Astrocyte of the hippocampus (primary cell): Measurements from ENCODE around the gene SNRPA.
A peak's percentile ranks its signal among the peaks of the same experiment; 100 is the strongest.
"Not testable (repeated sequence)": the region's sequence is repeated elsewhere in the genome, so short reads cannot be mapped to it uniquely, and the experiment has no call there.

Experiments
- DNase-seq: peaks from one replicate; pipeline ENCODE4 v3.0.0; 2011; ENCODE audit warnings: low read depth, low spot score

The SNRPA gene

DNA sequence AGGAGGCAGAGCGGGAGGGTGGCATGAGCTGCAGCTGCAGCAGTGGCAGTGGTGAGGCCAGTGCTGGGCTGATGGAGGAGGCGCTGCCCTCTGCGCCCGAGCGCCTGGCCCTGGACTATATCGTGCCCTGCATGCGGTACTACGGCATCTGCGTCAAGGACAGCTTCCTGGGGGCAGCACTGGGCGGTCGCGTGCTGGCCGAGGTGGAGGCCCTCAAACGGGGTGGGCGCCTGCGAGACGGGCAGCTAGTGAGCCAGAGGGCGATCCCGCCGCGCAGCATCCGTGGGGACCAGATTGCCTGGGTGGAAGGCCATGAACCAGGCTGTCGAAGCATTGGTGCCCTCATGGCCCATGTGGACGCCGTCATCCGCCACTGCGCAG lies 50.0 kb downstream of the SNRPA start:
- no peak for DNase-seq

DNA sequence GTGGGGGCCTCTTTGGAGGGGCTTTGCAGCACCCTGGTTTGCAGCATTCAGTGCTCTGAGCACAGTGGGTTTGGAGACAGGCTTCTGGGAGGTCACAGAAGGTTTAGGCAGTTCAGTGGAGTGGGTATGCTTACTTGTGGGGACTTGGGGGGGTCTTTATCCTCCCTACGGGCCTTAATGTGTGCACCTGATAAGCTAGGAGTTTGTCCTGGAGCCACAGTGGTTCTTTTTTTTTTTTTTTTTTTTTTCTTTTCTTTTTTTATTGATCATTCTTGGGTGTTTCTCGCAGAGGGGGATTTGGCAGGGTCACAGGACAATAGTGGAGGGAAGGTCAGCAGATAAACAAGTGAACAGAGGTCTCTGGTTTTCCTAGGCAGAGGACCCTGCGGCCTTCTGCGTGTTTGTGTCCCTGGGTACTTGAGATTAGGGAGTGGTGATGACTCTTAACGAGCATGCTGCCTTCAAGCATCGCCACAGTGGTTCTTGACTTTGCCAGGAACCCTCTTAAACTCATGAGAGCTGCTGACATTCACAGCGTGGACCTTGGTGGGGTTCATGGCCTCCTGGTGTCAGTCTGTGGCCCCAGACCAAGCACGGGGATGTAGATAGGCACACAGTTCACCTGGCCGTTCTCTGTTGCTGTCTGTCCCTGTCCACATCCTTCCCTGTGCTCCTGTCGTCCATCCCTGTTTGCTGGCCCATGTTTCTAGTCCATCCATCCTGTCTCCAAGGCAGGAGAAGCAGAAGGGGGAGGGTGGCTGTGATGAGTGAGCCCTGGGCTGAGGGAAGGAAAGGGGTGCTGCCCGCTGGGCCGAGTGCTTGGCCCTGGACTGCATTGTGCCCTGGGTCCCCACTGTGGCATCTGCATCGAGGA lies 50.7 kb downstream of the SNRPA start:
- DNase-seq, result no peak

DNA sequence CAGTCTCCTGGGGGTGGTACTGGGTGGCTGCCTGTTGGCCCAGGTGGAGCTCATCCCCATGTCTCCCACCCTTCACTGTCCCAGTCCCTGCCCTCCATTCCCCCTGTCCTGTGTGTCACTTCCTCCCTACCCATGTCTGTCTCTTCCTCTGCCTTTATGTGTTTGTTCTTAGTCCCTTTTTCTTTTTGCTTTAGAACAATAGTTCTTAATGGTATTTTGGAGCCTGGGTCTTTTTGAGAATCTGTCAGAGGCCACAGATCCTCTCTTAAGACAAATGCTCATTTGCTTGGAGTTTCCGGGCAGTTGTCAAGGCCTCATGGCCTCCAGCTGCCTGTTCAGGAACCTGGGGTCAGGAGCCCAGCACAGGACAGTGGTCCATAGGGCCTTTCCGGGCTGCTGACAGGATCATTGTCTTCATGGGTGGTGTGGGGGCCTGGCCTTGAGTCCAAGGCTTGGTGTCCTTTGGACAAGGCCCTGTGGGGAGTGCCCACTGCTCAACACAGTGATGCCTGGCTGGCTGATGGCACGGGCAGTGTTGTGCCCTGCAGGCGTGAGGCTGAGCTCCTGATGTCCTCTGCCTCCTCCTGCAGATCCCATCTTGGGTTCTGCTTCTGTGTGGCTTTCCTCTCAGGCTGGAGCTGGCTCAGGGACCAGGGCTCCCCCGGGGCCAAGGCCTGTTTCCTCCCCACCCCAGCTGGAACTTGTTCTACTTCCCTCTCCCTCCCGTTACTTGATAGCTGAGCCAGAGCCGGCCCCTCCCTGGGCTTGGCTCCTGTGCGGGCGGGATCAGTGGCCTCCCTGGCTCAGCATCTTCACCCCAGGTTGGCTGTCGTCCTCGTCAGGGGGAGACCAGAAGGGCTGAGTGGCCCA lies 51.5 kb downstream of the SNRPA start:
- DNase-seq, result no peak

DNA sequence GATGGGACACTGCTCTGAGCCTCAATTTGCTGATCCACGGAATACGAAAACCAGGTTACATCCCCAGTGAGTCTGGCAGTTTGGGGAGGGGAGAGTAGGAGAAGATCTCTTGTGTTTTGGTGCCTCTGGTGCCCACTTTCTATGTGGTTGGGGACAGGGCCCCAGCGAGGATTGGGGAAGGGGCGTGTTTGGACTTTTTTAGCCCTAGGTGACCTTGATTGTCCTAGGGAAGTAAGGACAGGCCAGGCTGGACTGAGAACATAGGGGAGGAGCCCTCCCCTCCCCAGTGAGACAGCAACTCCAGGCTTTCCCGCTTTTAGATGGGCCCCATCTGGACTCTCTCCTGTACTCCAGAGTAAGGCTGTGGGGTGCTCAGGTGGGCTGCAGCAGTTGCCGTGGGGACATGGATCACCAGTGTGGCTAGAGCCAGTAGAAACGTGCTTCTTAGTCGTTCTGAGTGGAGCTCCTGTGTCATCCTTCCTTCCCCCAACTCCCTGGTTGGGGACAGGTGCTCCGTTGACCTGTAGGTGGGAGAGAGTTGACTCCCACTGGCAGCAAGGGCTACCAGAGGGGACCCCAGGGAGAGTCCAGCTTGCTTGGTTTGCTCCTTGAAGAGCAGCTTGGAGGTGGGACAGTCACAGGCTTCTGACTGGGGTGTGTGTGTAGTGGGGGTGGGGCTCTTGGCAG lies 52.3 kb downstream of the SNRPA start:
- no peak for DNase-seq

DNA sequence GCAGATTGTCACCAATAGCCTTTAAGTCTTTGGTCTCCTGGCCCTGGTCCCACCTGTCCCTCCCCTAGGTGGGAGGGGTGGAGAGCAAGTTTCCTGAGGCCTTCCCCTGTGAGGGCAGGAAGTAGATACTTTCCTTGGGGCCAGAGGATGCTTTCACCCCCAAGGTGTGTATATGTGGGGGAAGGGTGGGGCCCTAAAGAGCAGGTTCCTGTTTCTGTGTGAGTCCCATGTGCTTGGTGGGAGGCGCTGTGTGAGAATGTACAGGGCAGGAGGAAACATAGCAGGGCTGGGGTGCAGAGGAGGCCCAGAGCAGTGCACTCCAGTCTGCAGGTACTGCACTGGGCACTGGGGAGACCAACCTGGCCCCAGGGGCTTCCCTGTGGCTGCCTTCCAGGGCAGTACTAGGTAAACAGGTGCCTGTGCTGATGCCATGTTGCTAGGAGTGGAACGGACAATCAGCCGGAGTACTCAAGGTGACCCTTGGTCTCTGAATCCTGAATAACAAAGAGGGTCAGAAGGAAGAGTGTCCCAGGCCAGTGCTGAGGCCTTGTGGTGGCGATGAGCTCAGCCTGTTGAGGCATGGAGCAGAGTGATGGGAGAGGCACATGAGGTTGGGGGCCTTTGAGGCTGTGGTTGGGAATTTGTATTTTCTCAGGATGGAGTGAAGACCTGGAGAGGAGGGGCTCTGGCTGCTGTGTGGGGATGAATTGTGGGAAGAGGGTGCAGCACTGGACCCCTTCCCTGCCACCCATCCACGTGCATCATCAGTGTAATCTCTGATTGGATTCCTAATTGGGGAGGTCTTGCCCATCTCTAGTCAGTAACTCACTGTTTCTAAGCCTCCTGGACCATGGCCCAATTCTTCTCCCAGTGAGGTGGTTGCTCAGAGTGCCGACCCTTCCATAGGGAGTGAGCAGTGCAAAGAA lies 53.1 kb downstream of the SNRPA start:
- no peak for DNase-seq

DNA sequence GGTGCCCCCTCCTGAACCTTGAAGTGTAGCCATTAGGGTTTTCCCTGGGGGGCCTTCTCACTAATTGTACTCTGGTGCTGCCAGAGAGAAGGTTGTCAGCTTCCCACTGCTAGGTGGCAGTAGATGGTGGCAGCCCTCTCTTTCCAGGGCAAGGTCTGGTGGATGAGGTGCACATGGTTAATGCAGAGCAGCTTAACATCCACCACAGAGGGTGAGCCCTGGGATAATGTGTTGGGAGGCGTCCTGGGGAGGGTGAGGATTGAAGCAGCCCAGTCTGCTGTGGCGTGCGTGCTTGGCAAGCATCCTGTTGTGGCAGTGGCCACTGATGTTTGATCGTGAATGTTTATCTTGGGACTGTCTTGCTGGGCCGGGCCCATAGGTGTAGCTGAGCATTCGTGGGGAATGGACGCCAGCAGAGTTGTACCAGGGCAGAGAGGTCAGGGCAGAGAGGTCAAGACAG lies 53.8 kb downstream of the SNRPA start:
- no peak for DNase-seq

DNA sequence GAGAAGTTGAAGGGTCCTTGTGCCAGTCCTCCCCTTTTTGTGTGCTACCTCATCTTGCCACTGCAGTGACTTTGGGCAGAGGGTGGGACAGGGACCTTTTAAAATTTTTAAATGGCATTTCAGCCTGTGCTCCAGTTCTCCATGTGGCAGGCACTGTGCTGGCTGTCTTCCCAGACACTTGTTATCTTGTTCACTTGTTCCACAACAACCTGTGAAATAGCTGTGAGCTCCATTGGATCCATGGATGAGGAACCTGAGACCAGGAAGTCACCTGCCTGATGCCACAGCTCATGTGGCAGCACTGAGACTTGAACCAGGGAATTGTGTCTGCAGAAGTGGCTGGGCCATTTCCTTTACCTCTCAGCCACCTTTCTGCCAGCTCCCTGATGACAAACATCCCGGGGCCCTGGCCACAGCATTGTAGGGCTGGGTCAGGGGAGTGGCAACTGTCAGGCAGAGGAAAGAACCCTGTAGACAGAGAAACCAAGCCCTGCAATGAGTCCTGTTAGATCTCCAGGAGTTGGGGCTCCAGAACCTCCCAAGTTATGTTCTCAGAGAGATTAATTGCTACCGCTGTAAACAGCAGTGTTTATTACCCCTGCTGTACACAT lies 54.4 kb downstream of the SNRPA start:
- DNase-seq, result no peak

DNA sequence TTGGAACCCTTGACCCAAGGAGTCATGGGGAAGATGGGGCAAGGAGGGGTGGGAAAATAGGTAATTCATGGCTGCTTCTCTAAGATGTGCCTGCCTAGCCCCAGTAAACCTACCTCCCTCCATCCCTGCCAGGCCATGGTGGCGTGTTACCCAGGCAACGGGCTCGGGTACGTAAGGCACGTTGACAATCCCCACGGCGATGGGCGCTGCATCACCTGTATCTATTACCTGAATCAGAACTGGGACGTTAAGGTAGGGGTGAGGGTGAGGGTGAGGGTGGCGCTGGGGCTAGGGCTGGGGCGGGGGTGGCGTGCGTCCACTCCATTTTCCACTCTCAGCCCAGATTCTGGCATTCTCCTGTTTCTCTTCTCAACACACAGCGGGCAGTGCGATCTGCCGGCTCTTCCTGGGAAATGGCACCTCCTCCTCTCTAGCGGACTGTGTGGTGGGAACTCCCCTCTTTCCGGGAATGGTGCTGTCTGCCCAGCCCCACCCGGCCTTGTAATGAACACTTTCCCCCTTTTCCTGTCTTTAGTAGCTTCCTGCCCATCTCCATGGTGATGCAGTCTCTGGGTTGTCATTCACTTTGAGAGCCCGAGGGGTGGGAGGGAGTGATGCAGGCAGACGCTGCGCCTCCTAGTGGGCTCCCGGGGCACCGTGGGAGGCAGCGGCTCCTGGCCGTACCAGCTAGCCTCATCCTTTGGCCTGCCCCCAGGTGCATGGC lies 55.6 kb downstream of the SNRPA start:
- peak; percentile 95 for DNase-seq

DNA sequence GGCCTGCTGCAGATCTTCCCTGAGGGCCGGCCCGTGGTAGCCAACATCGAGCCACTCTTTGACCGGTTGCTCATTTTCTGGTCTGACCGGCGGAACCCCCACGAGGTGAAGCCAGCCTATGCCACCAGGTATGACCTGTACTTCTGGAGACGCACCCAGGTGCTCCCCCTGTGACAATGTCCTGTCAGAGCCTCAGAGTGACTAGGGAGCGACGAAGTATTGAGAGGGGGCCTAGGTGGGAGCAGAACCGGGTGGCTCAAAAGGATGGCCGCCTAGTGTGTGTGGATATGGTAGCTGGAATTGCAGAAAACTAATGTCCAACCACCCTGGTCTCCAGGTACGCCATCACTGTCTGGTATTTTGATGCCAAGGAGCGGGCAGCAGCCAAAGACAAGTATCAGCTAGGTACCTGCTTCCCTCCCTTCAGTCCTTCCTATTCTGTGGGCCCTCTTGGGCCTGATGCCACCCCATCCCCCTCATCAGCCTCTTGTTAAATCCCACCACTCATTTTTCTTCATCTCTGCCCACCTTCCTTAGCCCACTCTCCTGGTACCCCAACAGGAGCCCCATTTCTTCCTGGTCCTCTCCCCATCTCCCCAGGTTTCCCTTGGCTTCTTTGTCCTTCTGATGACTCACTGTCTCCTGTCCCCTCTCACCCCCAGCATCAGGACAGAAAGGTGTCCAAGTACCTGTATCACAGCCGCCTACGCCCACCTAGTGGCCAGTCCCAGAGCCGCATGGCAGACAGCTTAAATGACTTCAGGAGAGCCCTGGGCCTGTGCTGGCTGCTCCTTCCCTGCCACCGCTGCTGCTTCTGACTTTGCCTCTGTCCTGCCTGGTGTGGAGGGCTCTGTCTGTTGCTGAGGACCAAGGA lies 56.4 kb downstream of the SNRPA start:
- no peak for DNase-seq

DNA sequence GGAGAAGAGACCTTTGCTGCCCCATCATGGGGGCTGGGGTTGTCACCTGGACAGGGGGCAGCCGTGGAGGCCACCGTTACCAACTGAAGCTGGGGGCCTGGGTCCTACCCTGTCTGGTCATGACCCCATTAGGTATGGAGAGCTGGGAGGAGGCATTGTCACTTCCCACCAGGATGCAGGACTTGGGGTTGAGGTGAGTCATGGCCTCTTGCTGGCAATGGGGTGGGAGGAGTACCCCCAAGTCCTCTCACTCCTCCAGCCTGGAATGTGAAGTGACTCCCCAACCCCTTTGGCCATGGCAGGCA lies 57.0 kb downstream of the SNRPA start:
- no peak for DNase-seq

DNA sequence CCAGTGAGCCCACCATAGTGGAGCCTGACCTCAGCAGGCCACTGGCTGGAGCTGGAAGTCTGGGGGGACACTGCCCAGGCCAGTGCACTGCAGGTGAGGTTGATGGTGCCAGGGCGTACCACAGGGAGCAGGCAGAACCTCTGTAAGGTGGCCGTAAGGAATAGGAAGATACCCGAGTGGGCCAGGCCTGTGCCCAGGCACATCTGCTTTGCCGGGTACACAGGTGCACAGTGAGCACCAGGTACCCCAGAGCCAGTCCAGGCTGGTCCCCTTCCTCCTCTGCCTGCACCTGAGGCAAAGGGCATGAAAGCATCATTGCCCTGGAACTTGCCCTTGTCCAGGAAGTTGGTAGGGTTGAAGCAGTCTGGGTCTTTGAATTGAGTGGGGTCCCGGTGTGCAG lies 57.5 kb downstream of the SNRPA start:
- DNase-seq, result no peak

DNA sequence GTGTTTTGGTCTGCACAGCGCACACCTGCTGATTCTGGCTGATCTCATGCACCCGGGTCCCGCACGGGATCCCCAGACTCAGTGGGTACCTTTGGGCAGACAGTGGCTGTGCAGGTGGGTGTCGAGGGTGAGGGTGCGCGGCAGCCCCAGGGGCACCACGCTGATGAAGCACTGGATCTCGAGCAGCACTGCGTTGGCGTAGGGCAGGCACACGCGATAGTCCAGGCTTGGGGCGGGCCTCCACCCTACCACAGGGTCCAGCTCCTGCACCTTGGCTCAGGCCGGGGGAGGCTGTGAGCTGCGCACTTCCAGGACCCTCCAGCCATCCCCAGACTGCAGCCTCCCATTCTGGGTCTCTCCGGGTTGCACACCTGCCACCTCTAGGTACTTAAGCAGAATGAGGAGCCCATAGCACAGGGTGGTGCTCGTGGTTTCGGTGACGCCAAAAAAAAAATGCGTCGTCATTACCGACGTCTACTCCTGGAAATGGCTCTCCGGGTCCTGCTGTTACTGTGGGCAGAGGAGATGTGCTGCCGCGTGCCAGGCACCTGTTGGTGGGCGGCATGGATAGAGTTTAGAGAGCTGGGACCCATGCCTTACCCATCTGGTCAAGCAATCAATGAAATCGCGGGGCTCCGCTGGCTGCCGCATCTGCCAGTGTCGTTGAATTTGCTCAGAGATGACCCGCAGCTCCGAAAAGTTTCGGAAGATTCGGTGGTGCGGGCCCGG lies 58.5 kb downstream of the SNRPA start:
- no peak for DNase-seq

DNA sequence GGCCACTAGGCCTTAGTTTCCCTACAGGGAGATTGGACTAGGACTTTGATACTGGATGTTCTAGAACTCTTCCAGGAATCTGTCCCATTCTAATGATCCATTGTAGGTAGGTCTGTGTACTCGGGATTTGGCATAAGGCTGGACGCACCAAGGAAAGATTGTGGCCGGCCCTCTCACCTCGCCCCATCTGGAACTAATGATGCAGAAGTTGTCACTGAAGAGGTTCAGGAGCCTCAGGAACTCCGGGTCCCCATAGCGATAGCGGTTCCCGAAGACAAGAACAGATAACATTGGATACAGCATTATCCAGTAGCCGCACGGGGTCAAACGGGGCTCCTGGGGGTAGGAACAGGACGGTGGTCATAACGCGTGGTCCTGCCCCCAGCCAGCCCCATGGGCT lies 59.2 kb downstream of the SNRPA start:
- no peak for DNase-seq

DNA sequence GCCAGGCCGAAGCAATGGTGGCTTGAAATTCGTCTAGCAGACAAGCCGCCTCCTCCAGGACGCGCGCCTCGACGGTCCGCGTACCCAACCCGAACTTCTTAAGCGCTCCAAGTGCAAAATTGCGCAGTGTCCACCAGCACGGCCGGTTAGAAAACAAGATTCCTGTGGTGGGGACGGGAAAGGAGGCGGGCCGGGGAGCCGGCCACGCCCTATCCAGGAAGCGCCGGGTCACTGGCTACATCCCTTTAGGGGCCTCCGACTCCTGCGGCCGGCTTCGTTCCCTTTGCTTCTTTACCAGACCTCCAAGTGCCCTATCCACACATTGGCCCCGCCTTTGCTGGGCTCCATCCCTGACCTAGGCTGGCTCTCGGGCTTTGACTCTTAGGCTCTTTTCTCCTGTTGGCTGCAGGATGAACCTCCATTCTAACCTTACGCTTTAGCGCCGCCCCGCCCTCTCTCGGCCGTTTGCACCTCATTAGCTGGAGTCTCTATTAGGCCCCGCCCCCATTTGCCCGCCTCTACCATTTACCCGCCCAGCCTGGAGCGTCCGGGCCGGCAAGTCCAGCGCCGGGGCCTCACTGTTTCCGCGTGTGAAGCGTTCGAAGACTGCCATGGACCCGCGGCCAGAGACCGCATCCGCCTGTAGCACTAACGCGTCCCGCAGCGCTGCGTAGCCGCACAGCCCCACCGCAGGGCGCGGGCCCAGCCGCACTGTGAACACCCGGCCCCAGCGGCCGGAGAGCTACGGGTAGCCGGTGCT lies 59.8 kb downstream of the SNRPA start:
- DNase-seq, result peak; percentile 79

DNA sequence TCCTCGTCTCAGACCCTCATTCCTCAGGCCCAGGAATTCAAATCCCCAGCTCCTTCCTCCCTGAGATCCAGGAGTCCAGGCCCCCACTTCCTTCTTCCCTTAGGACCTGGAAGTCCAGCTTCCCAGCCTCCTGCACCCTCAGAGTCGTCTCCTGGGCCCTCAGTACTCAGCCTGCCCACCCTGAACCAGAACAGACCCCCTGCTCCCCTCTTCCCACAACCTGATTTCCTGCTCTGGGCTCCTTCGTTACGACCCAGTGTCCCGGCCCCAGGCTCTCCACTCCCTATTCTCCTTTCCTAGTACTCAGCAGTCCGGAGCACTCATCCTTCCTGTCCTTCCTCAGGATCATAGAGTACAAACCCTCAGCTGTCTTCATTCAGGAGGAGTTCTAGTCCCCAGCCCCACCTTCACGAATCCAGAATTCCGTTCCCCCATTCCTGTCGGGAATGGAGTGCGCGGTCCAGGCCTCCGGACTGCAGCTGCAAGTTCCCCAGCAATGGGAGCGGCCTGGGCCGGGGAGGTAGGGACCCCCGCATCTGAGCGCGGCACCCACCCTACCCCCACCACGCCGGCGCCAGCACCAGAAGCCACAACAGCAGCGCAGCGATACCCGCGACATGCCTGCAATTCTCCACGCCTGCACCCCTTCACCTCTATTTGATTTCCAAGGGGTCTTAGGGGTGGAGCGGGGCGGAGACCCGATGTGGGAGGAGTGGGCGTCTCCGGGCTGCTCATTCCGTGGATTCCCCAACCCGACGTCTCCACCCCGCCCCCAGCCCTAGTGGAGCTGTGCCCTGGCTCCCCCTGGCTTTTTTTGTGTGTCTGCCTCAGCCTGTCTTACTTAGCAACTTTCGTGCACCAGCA lies 60.7 kb downstream of the SNRPA start:
- DNase-seq, result no peak

DNA sequence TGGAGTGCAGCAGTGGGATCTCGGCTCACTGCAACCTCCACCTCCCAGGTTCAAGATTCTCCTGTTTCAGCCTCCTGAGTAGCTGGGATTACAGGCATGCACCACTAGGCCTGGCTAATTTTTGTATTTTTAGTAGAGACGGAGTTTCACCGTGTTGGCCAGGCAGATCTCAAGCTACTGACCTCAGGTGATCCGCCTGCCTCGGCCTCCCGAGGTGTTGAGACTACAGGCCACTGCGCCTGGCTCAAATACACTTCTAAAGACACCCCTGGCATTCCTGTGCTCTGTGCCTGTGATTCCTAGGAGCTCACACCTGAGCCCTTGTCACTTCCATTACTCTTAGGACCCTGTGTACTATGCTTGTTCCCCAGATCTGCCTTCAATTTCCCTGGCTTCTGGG lies 61.6 kb downstream of the SNRPA start:
- not testable (repeated sequence) for DNase-seq

DNA sequence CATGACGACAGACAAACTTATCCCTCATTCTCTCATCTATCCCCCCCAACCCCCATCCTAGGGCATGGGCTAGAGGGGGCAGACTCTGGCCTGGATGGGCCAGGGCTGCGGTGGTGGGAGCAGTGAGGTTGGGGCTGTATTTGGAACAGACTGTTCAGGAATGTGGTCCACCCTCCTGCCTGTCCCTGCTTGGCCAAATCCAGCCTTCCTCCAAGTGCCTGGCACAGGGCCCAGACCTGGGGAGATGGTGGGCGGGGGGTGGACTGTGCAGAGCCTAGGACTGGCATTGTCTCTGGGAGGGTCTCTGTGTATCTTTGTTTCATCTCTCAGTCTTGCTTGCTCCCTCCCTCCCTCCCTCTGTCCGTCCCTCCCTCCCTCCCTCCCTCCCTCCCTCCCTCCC lies 62.2 kb downstream of the SNRPA start:
- DNase-seq, result peak; percentile 56
